NOMO-1 treated with DMSO at 0.1 percent for 48 hours (cell line): ENCODE data around the gene ATG16L1.

Source experiments
- DNase-seq: peaks from one replicate; lab custom pipeline; 2025; ENCODE audit not compliant: unreplicated experiment; lab: John Stamatoyannopoulos, UW

The ATG16L1 gene

GRCh38 chr2:233258211-233258610 is 6.7 kb downstream of the ATG16L1 start:
- no peak for DNase-seq

- no peak for DNase-seq
Observed at GRCh38 chr2:233259730-233260129, 8.3 kb downstream of the ATG16L1 start.

- DNase-seq = no peak
Observed at GRCh38 chr2:233260661-233261060, 9.2 kb downstream of the ATG16L1 start.

- DNase-seq = no peak
Observed at GRCh38 chr2:233261819-233262555, 10.5 kb downstream of the ATG16L1 start.

GRCh38 chr2:233262562-233262961 is 11.1 kb downstream of the ATG16L1 start:
- no peak for DNase-seq

GRCh38 chr2:233263045-233263570 is 11.6 kb downstream of the ATG16L1 start:
- DNase-seq = no peak

- no peak for DNase-seq
Observed at GRCh38 chr2:233264667-233265066, 13.2 kb downstream of the ATG16L1 start.

GRCh38 chr2:233265899-233266431 is 14.5 kb downstream of the ATG16L1 start:
- no peak for DNase-seq

- no peak for DNase-seq
Observed at GRCh38 chr2:233266481-233266880, 15.0 kb downstream of the ATG16L1 start.

GRCh38 chr2:233267516-233268245 is 16.2 kb downstream of the ATG16L1 start:
- DNase-seq = no peak

GRCh38 chr2:233270366-233270765 is 18.9 kb downstream of the ATG16L1 start:
- no peak for DNase-seq

GRCh38 chr2:233270951-233271350 is 19.5 kb downstream of the ATG16L1 start:
- no peak for DNase-seq

GRCh38 chr2:233271693-233272092 is 20.2 kb downstream of the ATG16L1 start:
- no peak for DNase-seq

GRCh38 chr2:233273120-233273519 is 21.6 kb downstream of the ATG16L1 start:
- no peak for DNase-seq

- no peak for DNase-seq
Observed at GRCh38 chr2:233275223-233275622, 23.8 kb downstream of the ATG16L1 start.

- DNase-seq = no peak
Observed at GRCh38 chr2:233278921-233279320, 27.4 kb downstream of the ATG16L1 start.

GRCh38 chr2:233280114-233280693 is 28.7 kb downstream of the ATG16L1 start:
- DNase-seq = peak; percentile 36

GRCh38 chr2:233281553-233281952 is 30.1 kb downstream of the ATG16L1 start:
- no peak for DNase-seq

GRCh38 chr2:233281992-233282603 is 30.6 kb downstream of the ATG16L1 start:
- DNase-seq = no peak

GRCh38 chr2:233285921-233286320 is 34.4 kb downstream of the ATG16L1 start:
- no peak for DNase-seq

- DNase-seq = no peak
Observed at GRCh38 chr2:233287871-233288270, 36.4 kb downstream of the ATG16L1 start.
